Neural cell (in vitro differentiated cells): Measurements from ENCODE around the gene GRAMD1C. TPM values are rescaled to one million over a fixed set of nuclear protein-coding genes. Genes with fewer than 3 reads are reported as not detected.

Experiments
- H2AFZ ChIP-seq: fragments of 200-600, 300-800 bp; sonication (generic), shearing (Covaris generic); 2 replicates; pipeline ENCODE4 v1.6.0; 2014; ENCODE audit warnings: low read depth, mild to moderate bottlenecking, antibody characterized with exemption, low read length, moderate library complexity
- H3F3A ChIP-seq: fragments of 200-600 bp; shearing (Covaris generic); 2 replicates; pipeline ENCODE4 v1.6.1; 2016; ENCODE audit warnings: mild to moderate bottlenecking, moderate library complexity, mixed read lengths, antibody characterized with exemption, low read length; ENCODE audit not compliant: insufficient read depth, poor library complexity, severe bottlenecking
- H3K27ac ChIP-seq: fragments of 200-600, 300-800 bp; sonication (generic), shearing (Covaris generic); 2 replicates; pipeline ENCODE4 v1.5.1; 2014; ENCODE audit warnings: mild to moderate bottlenecking, low read length, moderate library complexity
- H3K27me3 ChIP-seq: fragments of 300-800, 200-600 bp; sonication (generic), shearing (Covaris generic); 2 replicates; pipeline ENCODE4 v1.6.0; 2014; ENCODE audit warnings: mild to moderate bottlenecking, low read depth, low read length, moderate library complexity; ENCODE audit not compliant: insufficient read depth
- H3K36me3 ChIP-seq: fragments of 300-800, 200-600 bp; sonication (generic), shearing (Covaris generic); 2 replicates; pipeline ENCODE4 v1.5.1; 2014; ENCODE audit warnings: mild to moderate bottlenecking, antibody characterized with exemption, low read length, moderate library complexity; ENCODE audit not compliant: insufficient read depth
- H3K4me2 ChIP-seq: fragments of 300-800, 200-600 bp; sonication (generic), shearing (Covaris generic); 2 replicates; pipeline ENCODE4 v1.6.0; 2014; ENCODE audit warnings: mild to moderate bottlenecking, low read length
- H3K4me3 ChIP-seq: fragments of 300-800, 200-600 bp; sonication (generic), shearing (Covaris generic); 2 replicates; pipeline ENCODE4 v1.5.1; 2014; ENCODE audit warnings: mild to moderate bottlenecking, low read length, moderate library complexity
- H3K79me2 ChIP-seq: fragments of 200-600 bp; shearing (Covaris generic); replicated peaks from 2 replicates; pipeline ENCODE4 v1.6.0; 2014; ENCODE audit warnings: mild to moderate bottlenecking, low read length, moderate library complexity; ENCODE audit not compliant: insufficient read depth
- H3K9ac ChIP-seq: fragments of 300-800, 200-600 bp; sonication (generic), shearing (Covaris generic); 2 replicates; pipeline ENCODE4 v1.6.1; 2016; ENCODE audit warnings: mild to moderate bottlenecking, low read length, mixed read lengths
- H3K9me2 ChIP-seq: fragments of 200-600 bp; shearing (Covaris generic); 2 replicates; pipeline ENCODE4 v1.6.1; 2016; ENCODE audit warnings: mild to moderate bottlenecking, low read length, mixed read lengths; ENCODE audit not compliant: insufficient read depth
- H3K9me3 ChIP-seq: fragments of 200-600, 300-800 bp; sonication (generic), shearing (Covaris generic); 2 replicates; pipeline ENCODE4 v1.6.1; 2016; ENCODE audit warnings: mild to moderate bottlenecking, mixed run types, low read length, moderate library complexity, mixed read lengths
- H4K20me1 ChIP-seq: fragments of 200-600 bp; shearing (Covaris generic); 2 replicates; pipeline ENCODE4 v1.6.1; 2016; ENCODE audit warnings: mild to moderate bottlenecking, mixed run types; ENCODE audit not compliant: insufficient read depth
- CTCF ChIP-seq: fragments of 450-650 bp; IDR thresholded peaks from 2 replicates; pipeline ENCODE4 v1.5.1; 2014; ENCODE audit warnings: antibody characterized with exemption, mild to moderate bottlenecking, moderate library complexity; ENCODE audit not compliant: poor library complexity, severe bottlenecking
- EP300 ChIP-seq: fragments of 450-650 bp; conservative IDR thresholded peaks from 2 replicates; pipeline ENCODE4 v1.6.1; 2014; ENCODE audit warnings: antibody characterized with exemption, mild to moderate bottlenecking, moderate library complexity; ENCODE audit not compliant: poor library complexity, severe bottlenecking
- EZH2 ChIP-seq: fragments of 200-600, 300-800 bp; shearing (Covaris generic), sonication (generic); IDR thresholded peaks from 2 replicates; pipeline ENCODE4 v1.6.1; 2014; ENCODE audit warnings: antibody characterized with exemption, low read length, borderline replicate concordance, mild to moderate bottlenecking; ENCODE audit not compliant: insufficient read depth, poor library complexity, severe bottlenecking
- MXI1 ChIP-seq: fragments of 450-650 bp; conservative IDR thresholded peaks from 2 replicates; pipeline ENCODE4 v1.6.1; 2014; ENCODE audit warnings: antibody characterized with exemption, mild to moderate bottlenecking; ENCODE audit not compliant: poor library complexity, severe bottlenecking
- POLR2AphosphoS5 ChIP-seq: IDR thresholded peaks from 2 replicates; pipeline ENCODE4 v1.6.1; 2012
- RAD21 ChIP-seq: fragments of 450-650 bp; conservative IDR thresholded peaks from 2 replicates; pipeline ENCODE4 v1.6.1; 2014; ENCODE audit warnings: antibody characterized with exemption, mild to moderate bottlenecking, moderate library complexity
- REST ChIP-seq: IDR thresholded peaks from 2 replicates; pipeline ENCODE4 v1.6.1; 2012; ENCODE audit warnings: borderline replicate concordance
- SMC3 ChIP-seq: fragments of 450-650 bp; conservative IDR thresholded peaks from 2 replicates; pipeline ENCODE4 v1.6.1; 2014; ENCODE audit warnings: antibody characterized with exemption, mild to moderate bottlenecking, moderate library complexity; ENCODE audit not compliant: poor library complexity
- TAF1 ChIP-seq: IDR thresholded peaks from 2 replicates; pipeline ENCODE4 v1.6.1; 2012; ENCODE audit warnings: low read depth
- polyA plus RNA-seq: library from polyadenylated mRNA; depleted of rRNA; stranded (reverse); fragments of >200 nt; gene quantifications from 2 replicates; pipeline ENCODE4 v1.2.3, GENCODE V29; 2014

GRAMD1C gene
- polyA plus RNA-seq, 1 donor from 2014 or later = 31.0 TPM

DNA sequence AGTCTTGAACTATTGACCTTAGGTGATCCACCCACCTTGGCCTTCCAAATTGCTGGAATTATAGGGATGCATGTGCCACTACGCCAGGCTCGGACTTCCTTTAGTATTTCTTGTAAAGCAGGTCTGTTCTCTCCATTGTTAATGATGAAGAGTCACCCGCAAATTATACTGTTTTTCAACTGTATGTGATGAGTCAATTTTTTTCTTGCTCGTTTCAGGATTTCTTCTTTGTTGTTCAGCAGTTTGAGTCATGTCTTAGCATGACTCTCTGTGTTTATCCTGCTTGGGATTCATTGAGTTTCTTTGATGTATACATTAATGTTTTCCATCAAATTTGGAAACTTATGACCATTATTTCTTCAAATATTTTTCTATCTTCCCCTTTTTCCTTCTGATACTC lies 28.9 kb downstream of the GRAMD1C start:
- Histone ChIP-seq H3K9me3 (no peaks in the 10 kb centered on the region), H3F3A (no peaks in the 10 kb centered on the region), H3K36me3 (no peaks in the 10 kb centered on the region), H3K9me2 (no peaks in the 10 kb centered on the region), H3K27ac (no peak overlapping the region), H3K4me2 (no peak overlapping the region), H2AFZ (no peak overlapping the region), H3K9ac (no peak overlapping the region), H3K27me3 (no peaks in the 10 kb centered on the region), H3K79me2 (no peaks in the 10 kb centered on the region), H4K20me1 (no peaks in the 10 kb centered on the region), H3K4me3 (no peak overlapping the region)
- TF ChIP-seq EP300 (no peak), SMC3 (no peak), REST (no peak), EZH2 (no peak), TAF1 (no peak), CTCF (no peak), POLR2AphosphoS5 (no peak), RAD21 (no peak), MXI1 (no peak)

DNA sequence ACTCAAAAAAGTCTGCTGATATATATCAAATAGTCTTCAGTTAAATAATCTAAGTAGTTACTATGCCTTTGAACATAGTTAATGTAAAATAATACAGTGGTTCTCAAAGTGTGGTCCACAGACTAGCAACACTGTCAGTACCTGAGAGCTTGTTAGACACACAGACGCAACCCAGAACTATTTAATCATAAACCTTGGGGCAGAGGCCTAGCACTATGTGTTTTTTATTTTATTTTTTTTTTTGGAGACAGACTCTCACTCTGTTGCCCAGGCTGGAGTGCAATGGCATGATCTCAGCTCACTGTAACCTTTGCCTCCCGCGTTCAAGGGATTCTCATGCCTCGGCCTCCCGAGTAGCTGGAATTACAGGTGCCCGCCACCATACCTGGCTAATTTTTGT lies 34.7 kb downstream of the GRAMD1C start:
- H3K9me2 ChIP-seq = no peaks in the 10 kb centered on the region
- no peaks in the 10 kb centered on the region for H3K9me3 ChIP-seq
- no peak overlapping the region for H2AFZ ChIP-seq
- H3K27ac ChIP-seq = no peak overlapping the region
- no peak overlapping the region for H3K4me2 ChIP-seq
- H3K27me3 ChIP-seq = no peaks in the 10 kb centered on the region
- H3K9ac ChIP-seq = no peak overlapping the region
- no peaks in the 10 kb centered on the region for H3K79me2 ChIP-seq
- TF ChIP-seq EZH2 (no peak), POLR2AphosphoS5 (no peak), SMC3 (no peak), RAD21 (no peak), TAF1 (no peak), REST (no peak), EP300 (no peak), MXI1 (no peak), CTCF (no peak)
- H4K20me1 ChIP-seq = no peaks in the 10 kb centered on the region
- H3K36me3 ChIP-seq = no peaks in the 10 kb centered on the region
- no peak overlapping the region for H3K4me3 ChIP-seq
- H3F3A ChIP-seq = no peaks in the 10 kb centered on the region
